ENCODE results near the gene MEGF11. TPM values are rescaled to one million over a fixed set of nuclear protein-coding genes. Genes with fewer than 3 reads are reported as not detected.

The MEGF11 gene
- total RNA-seq, 4 donors from 2014 or later: 0.97 to 10.6 (median 4.0) TPM

- intact Hi-C loops (cut with DNase I; ENCODE audit: low total_unique reads): no loop called here
- no peak for DNase-seq (ENCODE audit: low spot score in 2 of 2)
- no peak overlapping the region for H3K4me3 ChIP-seq (ENCODE audit: low read depth, poor library complexity, severe bottlenecking)
- TF ChIP-seq CTCF (IDR thresholded peaks at IDR 0.05) (no peak), POLR2A (IDR thresholded peaks at IDR 0.05) (no peak)
- 66 to 70% methylated on average over 7 of the region's 7 CpGs for WGBS, 2 donors
Measured at GRCh38 chr15:66129586-66129985, 124.0 kb downstream of the MEGF11 start.

DNA sequence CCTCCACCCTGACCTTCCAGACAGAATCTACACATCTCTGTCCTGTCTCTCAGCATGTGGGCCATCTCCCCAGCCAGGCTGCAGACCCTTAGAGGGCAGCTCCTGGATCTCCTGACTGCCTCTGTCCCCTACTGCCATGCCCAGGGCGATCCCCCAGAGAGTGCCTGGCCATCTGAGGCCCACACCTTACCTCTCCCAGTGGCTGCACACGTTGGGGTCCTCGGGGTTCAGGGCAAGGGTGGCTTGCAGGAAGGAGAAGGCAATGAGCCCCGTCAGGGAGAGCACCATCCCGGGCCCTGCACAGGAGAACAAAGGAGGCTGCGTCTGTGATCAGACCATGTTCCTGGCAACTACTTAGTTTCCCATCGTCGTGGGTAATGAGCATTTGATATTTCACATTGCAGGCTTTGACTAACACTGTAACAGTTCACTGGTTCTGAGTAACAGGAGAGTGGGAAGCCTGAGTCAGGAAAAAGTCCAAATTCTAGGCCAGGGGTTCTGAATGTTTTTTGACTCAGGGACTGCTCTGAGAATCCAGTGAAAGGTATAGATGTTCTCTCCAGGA, 125.4 kb downstream of the MEGF11 start:
- WGBS, 2 donors: 74% methylated on average over 7 to 8 of the region's 8 CpGs
- intact Hi-C loops (cut with DNase I; ENCODE audit: low total_unique reads): no loop called here
- DNase-seq (ENCODE audit: low spot score in 2 of 2): no peak
- TF ChIP-seq POLR2A (IDR thresholded peaks at IDR 0.05): no peak
- TF ChIP-seq CTCF (IDR thresholded peaks at IDR 0.05): no peak
- H3K4me3 ChIP-seq (ENCODE audit: low read depth, poor library complexity, severe bottlenecking): no peak overlapping the region

DNA sequence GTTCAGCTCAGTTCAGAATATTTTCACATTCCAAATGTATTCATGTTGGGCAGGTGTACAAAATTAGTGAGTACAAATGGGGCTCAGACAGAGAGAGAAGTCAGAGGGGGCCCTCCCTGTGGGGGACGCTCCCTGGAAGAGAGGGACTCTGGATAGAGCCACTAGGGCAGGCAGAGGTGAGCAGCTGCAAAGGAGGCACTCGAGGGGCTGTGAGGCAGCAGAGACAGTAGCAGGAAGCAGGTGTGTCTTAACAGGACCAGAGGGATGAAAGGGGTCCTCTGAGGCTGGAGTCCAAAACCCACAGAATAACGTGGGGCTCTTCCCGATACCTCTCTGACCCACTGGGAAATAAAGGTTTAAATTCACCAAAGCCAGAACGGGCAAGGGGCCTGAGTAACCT, 127.1 kb downstream of the MEGF11 start:
- intact Hi-C loops (cut with DNase I; ENCODE audit: low total_unique reads): no loop called here
- DNase-seq (ENCODE audit: low spot score in 2 of 2): no peak
- WGBS, 2 donors: 55 to 71% methylated on average over 5 of the region's 5 CpGs
- H3K4me3 ChIP-seq (ENCODE audit: low read depth, poor library complexity, severe bottlenecking): no peak overlapping the region
- TF ChIP-seq CTCF (IDR thresholded peaks at IDR 0.05) (no peak), POLR2A (IDR thresholded peaks at IDR 0.05) (no peak)

GRCh38 chr15:66126031-66126441, 127.5 kb downstream of the MEGF11 start:
- intact Hi-C loops (cut with DNase I; ENCODE audit: low total_unique reads): no loop called here
- TF ChIP-seq CTCF (IDR thresholded peaks at IDR 0.05) (no peak), POLR2A (IDR thresholded peaks at IDR 0.05) (no peak)
- WGBS, 2 donors: 68% methylated on average over 6 of the region's 6 CpGs
- H3K4me3 ChIP-seq (ENCODE audit: low read depth, poor library complexity, severe bottlenecking): no peak overlapping the region
- no peak for DNase-seq (ENCODE audit: low spot score in 2 of 2)

GRCh38 chr15:66124651-66125050, 128.9 kb downstream of the MEGF11 start:
- DNase-seq (ENCODE audit: low spot score in 2 of 2): no peak
- TF ChIP-seq CTCF (IDR thresholded peaks at IDR 0.05): no peak
- no peak overlapping the region for H3K4me3 ChIP-seq (ENCODE audit: low read depth, poor library complexity, severe bottlenecking)
- WGBS, 2 donors: 88 to 93% methylated on average over 2 of the region's 2 CpGs
- intact Hi-C loops (cut with DNase I; ENCODE audit: low total_unique reads): no loop called here

DNA sequence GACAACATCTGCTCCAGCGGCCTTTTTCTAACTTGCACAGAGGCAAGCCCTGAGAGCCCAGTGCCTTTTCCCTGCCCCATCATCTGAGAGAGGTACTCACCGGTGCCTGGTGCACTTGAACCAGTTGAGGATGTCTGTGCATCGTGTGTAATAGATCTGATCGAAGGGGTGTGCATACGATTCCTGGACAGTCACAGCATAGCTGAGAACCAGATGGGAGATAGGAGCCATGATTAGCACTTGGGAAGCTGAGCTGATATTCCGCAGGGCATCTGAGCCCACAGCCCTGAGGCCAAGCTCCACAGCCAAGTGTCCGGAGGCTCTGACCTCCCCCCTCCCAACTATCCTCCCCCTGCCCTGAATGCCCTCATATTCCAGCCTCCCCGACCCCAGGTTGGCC, 129.8 kb downstream of the MEGF11 start:
- TF ChIP-seq POLR2A (IDR thresholded peaks at IDR 0.05) (no peak), CTCF (IDR thresholded peaks at IDR 0.05) (no peak)
- no peak for DNase-seq (ENCODE audit: low spot score in 2 of 2)
- WGBS, 2 donors: 88 to 94% methylated on average over 7 to 8 of the region's 8 CpGs
- intact Hi-C loops (cut with DNase I; ENCODE audit: low total_unique reads): no loop called here
- no peak overlapping the region for H3K4me3 ChIP-seq (ENCODE audit: low read depth, poor library complexity, severe bottlenecking)
